HCT116 (cell line): ENCODE data around the gene RGS19. TPM values are rescaled to one million over a fixed set of nuclear protein-coding genes. Genes with fewer than 3 reads are reported as not detected.

Experiments
- ATAC-seq: fragments of 200-7000 bp; cut with Tn5 transposase; 2 replicates; pipeline ENCODE4 v1.9.1; 2020; ENCODE audit warnings: mild to moderate bottlenecking, moderate library complexity
- BruUV-seq: library from RNA; stranded (reverse); fragments of 400-500 nt; replicated peaks from 2 replicates; lab custom pipeline; 2021; lab: Mats Ljungman, UMichigan
- CTCF ChIA-PET: fragments of 300-600 bp; sonication (Branson Sonifier 250); formaldehyde crosslinking; loops from one replicate; lab custom pipeline; 2021; ENCODE audit warnings: antibody characterized with exemption; lab: Charles Lee
- POLR2A ChIA-PET: fragments of 300-600, 350-600 bp; sonication (Branson Sonifier 250); formaldehyde crosslinking; loops from one replicate; lab custom pipeline; 2021; ENCODE audit warnings: antibody characterized with exemption; lab: Charles Lee
- RAD21 ChIA-PET, 2 experiments: fragments of 300-600 bp; sonication (Branson Sonifier 250); formaldehyde crosslinking; loops; one replicate each; lab custom pipeline; 2023; ENCODE audit warnings: low total read pairs in 2 of 2; ENCODE audit not compliant: uncharacterized antibody in 2 of 2, unreplicated experiment in 2 of 2, low non-redundant PET in 1 of 2; lab: Charles Lee
- DNase-seq: peaks from one replicate; pipeline ENCODE4 v3.0.0-alpha.2; 2010; ENCODE audit warnings: low read depth, low spot score
- H2AFZ ChIP-seq: fragments of 200-600 bp; shearing (Covaris generic), sonication (generic); 2 replicates; pipeline ENCODE4 v1.6.1; 2017; ENCODE audit warnings: low read depth, mixed run types, mixed read lengths, antibody characterized with exemption, low read length; ENCODE audit not compliant: poor library complexity, severe bottlenecking
- H3K27ac ChIP-seq: 2 replicates; pipeline ENCODE4 v1.5.1; 2012; ENCODE audit warnings: low read depth, low read length
- H3K27me3 ChIP-seq: fragments of 200-600 bp; sonication (generic); 2 replicates; pipeline ENCODE4 v1.6.1; 2016; ENCODE audit warnings: mixed run types, low read length, mixed read lengths; ENCODE audit not compliant: insufficient read depth
- H3K36me3 ChIP-seq, 2 experiments: fragments of 200-500 bp in 1 of 2; fragments of 200-600 bp in 1 of 2; sonication (Bioruptor generic) in 1 of 2; sonication (generic) in 1 of 2; 2 replicates each; pipeline versions ENCODE4 v1.5.1 to v1.6.1; 2014 to 2016; ENCODE audit warnings: low read length in 2 of 2, inconsistent platforms in 1 of 2, mixed read lengths in 1 of 2, mixed run types in 1 of 2; ENCODE audit not compliant: insufficient read depth in 2 of 2, control insufficient read depth in 1 of 2
- H3K4me1 ChIP-seq, 2 experiments: fragments of 200-600 bp in 1 of 2; sonication (generic) in 1 of 2; 2 replicates each; pipeline versions ENCODE4 v1.5.1 to v1.6.1; 2012 to 2017; ENCODE audit warnings: low read length in 2 of 2, inconsistent platforms in 1 of 2, mild to moderate bottlenecking in 1 of 2, mixed read lengths in 1 of 2, mixed run types in 1 of 2, moderate library complexity in 1 of 2; ENCODE audit not compliant: insufficient read depth in 2 of 2, control insufficient read depth in 1 of 2
- H3K4me2 ChIP-seq: fragments of 200-600 bp; sonication (generic); 2 replicates; pipeline ENCODE4 v1.6.1; 2017; ENCODE audit warnings: mixed run types, low read length, mixed read lengths
- H3K4me3 ChIP-seq, 2 experiments: fragments of 200-600 bp in 1 of 2; sonication (generic) in 1 of 2; replicated peaks in 1 of 2; 2 replicates each; pipeline ENCODE4 v1.5.1; 2011 to 2016; ENCODE audit warnings: low read length in 2 of 2, control low read depth in 1 of 2, low read depth in 1 of 2, mild to moderate bottlenecking in 1 of 2, mixed read lengths in 1 of 2, mixed run types in 1 of 2
- H3K79me2 ChIP-seq: fragments of 200-600 bp; sonication (generic); 2 replicates; pipeline ENCODE4 v1.6.1; 2017; ENCODE audit warnings: mild to moderate bottlenecking, mixed run types, low read length, moderate library complexity, mixed read lengths; ENCODE audit not compliant: insufficient read depth
- H3K9ac ChIP-seq: fragments of 200-600 bp; sonication (generic); 2 replicates; pipeline ENCODE4 v1.6.1; 2016; ENCODE audit warnings: low read length, mixed read lengths
- H3K9me2 ChIP-seq: fragments of 200-600 bp; sonication (generic), shearing (Covaris generic); 2 replicates; pipeline ENCODE4 v1.6.1; 2017; ENCODE audit warnings: mixed run types, mild to moderate bottlenecking, moderate library complexity; ENCODE audit not compliant: insufficient read depth
- H3K9me3 ChIP-seq, 2 experiments: fragments of 200-500 bp in 1 of 2; fragments of 200-600 bp in 1 of 2; sonication (Bioruptor generic) in 1 of 2; sonication (generic) in 1 of 2; 2 replicates each; pipeline ENCODE4 v1.6.1; 2014 to 2017; ENCODE audit warnings: low read length in 2 of 2, mixed read lengths in 2 of 2, inconsistent platforms in 1 of 2, low read depth in 1 of 2, mild to moderate bottlenecking in 1 of 2, mixed run types in 1 of 2, moderate library complexity in 1 of 2; ENCODE audit not compliant: control insufficient read depth in 1 of 2, insufficient read depth in 1 of 2
- H4K20me1 ChIP-seq: fragments of 200-600 bp; sonication (generic), shearing (Covaris generic); 2 replicates; pipeline ENCODE4 v1.6.1; 2017; ENCODE audit warnings: mixed run types, mild to moderate bottlenecking, moderate library complexity; ENCODE audit not compliant: insufficient read depth
- CEBPB ChIP-seq: IDR thresholded peaks from 2 replicates; pipeline ENCODE4 v1.6.1; 2012; ENCODE audit warnings: low read depth
- FOSL1 ChIP-seq: IDR thresholded peaks from 2 replicates; pipeline ENCODE4 v1.6.1; 2012; ENCODE audit warnings: low read depth
- JUND ChIP-seq: IDR thresholded peaks from 2 replicates; pipeline ENCODE4 v1.6.1; 2012
- POLR2A ChIP-seq: IDR thresholded peaks from 2 replicates; pipeline ENCODE4 v1.7.0; 2011; ENCODE audit warnings: borderline replicate concordance; ENCODE audit not compliant: insufficient read depth, insufficient read length; ENCODE audit errors: extremely low read depth
- RAD21 ChIP-seq: IDR thresholded peaks from 2 replicates; pipeline ENCODE4 v1.6.1; 2012; ENCODE audit warnings: low read depth, mild to moderate bottlenecking
- SIN3A ChIP-seq: IDR thresholded peaks from 2 replicates; pipeline ENCODE4 v1.6.1; 2012; ENCODE audit warnings: low read depth
- TCF7L2 ChIP-seq: IDR thresholded peaks from 2 replicates; pipeline ENCODE4 v1.7.0; 2011; ENCODE audit warnings: borderline replicate concordance, inconsistent platforms; ENCODE audit not compliant: insufficient read depth, insufficient read length; ENCODE audit errors: extremely low read depth
- ZBTB33 ChIP-seq: IDR thresholded peaks from 2 replicates; pipeline ENCODE4 v1.6.1; 2011; ENCODE audit warnings: mild to moderate bottlenecking, low read length, moderate library complexity; ENCODE audit not compliant: insufficient replicate concordance; ENCODE audit errors: extremely low read depth
- ZFX ChIP-seq: fragments of 450-650 bp; IDR thresholded peaks from 2 replicates; pipeline ENCODE4 v1.6.1; 2017
- intact Hi-C: fragments of 100-400 bp; cut with micrococcal nuclease; formaldehyde crosslinking; loops from 2 replicates; pipeline ENCODE4 v1.10.0; 2022
- total RNA-seq: library from RNA; stranded (reverse); gene quantifications from one replicate; pipeline ENCODE4 v1.2.1, GENCODE V29; 2021; ENCODE audit not compliant: unreplicated experiment

The RGS19 gene
- total RNA-seq, 1 experiment from 2014 or later: 21.4 TPM

DNA sequence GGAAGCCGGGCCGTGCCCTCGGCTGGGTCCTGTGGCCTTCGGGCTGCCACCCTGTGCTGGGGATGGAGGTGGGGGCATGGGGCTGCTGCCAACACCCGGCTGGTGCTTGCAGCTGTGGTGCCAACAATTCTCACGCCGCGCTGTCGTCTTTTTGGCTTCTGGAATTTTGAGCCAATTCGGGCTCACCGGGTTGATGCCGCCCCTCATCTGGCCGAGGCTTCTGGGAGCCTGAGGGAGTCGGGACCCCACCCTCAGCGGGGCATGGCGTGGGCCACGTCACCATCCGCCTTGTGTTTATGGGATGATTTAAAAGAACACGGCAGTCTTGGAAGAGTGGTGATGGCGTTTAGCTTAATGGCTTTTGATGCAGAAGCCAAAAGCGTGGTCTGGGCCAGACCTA, 36.7 kb upstream of the RGS19 start:
- ATAC-seq: no peak
- POLR2A ChIA-PET: no interaction called here
- no peak overlapping the region for H2AFZ ChIP-seq
- H3K9me2 ChIP-seq: no peaks in the 10 kb centered on the region
- H3K9ac ChIP-seq: no peak overlapping the region
- no TSS peak for BruUV-seq
- H3K36me3 ChIP-seq: no peaks in the 10 kb centered on the region
- no peaks in the 10 kb centered on the region for H3K27me3 ChIP-seq
- H3K4me2 ChIP-seq: no peak overlapping the region
- no peaks in the 10 kb centered on the region for H3K79me2 ChIP-seq
- RAD21 ChIA-PET: no interaction called here
- peaks cover 0 to 8% of the 10 kb centered on the region in 2 experiments; a peak in 2 of 4 replicates for H3K4me1 ChIP-seq
- no peaks in the 10 kb centered on the region for H4K20me1 ChIP-seq
- CTCF ChIA-PET: interaction anchor here (1.7 kb wide), 1 partner anchor 14 kb away, joined by 8 read pairs; no protein-coding TSS in a partner anchor
- DNase-seq: no peak
- no peak overlapping the region for H3K27ac ChIP-seq
- intact Hi-C loops: no loop called here
- H3K9me3 ChIP-seq: no peaks in the 10 kb centered on the region
- TF ChIP-seq ZFX: no peak
- TF ChIP-seq SIN3A: no peak
- no peak for TF ChIP-seq FOSL1
- no peak for TF ChIP-seq ZBTB33
- TF ChIP-seq POLR2A: no peak
- no peak for TF ChIP-seq JUND
- TF ChIP-seq TCF7L2: no peak
- no peak for TF ChIP-seq RAD21
- TF ChIP-seq CEBPB: no peak
- TF ChIP-seq, all 23 proteins: peak for 0
- H3K4me3 ChIP-seq: no peak overlapping the region
